HG02884 (cell line): ENCODE measurements around the gene THADA.

Experiments used
- ATAC-seq: cut with Tn5 transposase; IDR thresholded peaks from one replicate; pipeline ENCODE4 v1.9.1; 2021; ENCODE audit warnings: mild to moderate bottlenecking, moderate library complexity; ENCODE audit not compliant: unreplicated experiment

Gene THADA

GRCh38 chr2:43218702-43219382, 377.0 kb downstream of the THADA start:
- peak; percentile 33 for ATAC-seq

GRCh38 chr2:43218155-43218701, 377.6 kb downstream of the THADA start:
- ATAC-seq: no peak

GRCh38 chr2:43217228-43218154, 378.3 kb downstream of the THADA start:
- ATAC-seq: no peak

- ATAC-seq: no peak
Measured at GRCh38 chr2:43216629-43217028, 379.2 kb downstream of the THADA start.

GRCh38 chr2:43215673-43216255, 380.1 kb downstream of the THADA start:
- ATAC-seq: no peak

- no peak for ATAC-seq
Measured at GRCh38 chr2:43214253-43214652, 381.6 kb downstream of the THADA start.

GRCh38 chr2:43212931-43213330, 382.9 kb downstream of the THADA start:
- ATAC-seq: no peak

- no peak for ATAC-seq
Measured at GRCh38 chr2:43212216-43212835, 383.5 kb downstream of the THADA start.

- ATAC-seq: no peak
Measured at GRCh38 chr2:43210467-43211303, 385.2 kb downstream of the THADA start.

- ATAC-seq: no peak
Measured at GRCh38 chr2:43210125-43210466, 385.7 kb downstream of the THADA start.

GRCh38 chr2:43209204-43209717, 386.6 kb downstream of the THADA start:
- no peak for ATAC-seq

- ATAC-seq: no peak
Measured at GRCh38 chr2:43207553-43208300, 388.1 kb downstream of the THADA start.

GRCh38 chr2:43206602-43207001, 389.2 kb downstream of the THADA start:
- no peak for ATAC-seq

GRCh38 chr2:43203373-43203772, 392.5 kb downstream of the THADA start:
- ATAC-seq: no peak

- ATAC-seq: no peak
Measured at GRCh38 chr2:43202289-43202688, 393.5 kb downstream of the THADA start.

- no peak for ATAC-seq
Measured at GRCh38 chr2:43201497-43201896, 394.3 kb downstream of the THADA start.

- no peak for ATAC-seq
Measured at GRCh38 chr2:43201016-43201415, 394.8 kb downstream of the THADA start.

- ATAC-seq: no peak
Measured at GRCh38 chr2:43199492-43200488, 396.0 kb downstream of the THADA start.
